NOMO-1 treated with DMSO at 0.1 percent for 48 hours (cell line): ENCODE data around the gene COL6A3.

Source experiments
- DNase-seq: peaks from one replicate; lab custom pipeline; 2025; ENCODE audit not compliant: unreplicated experiment; lab: John Stamatoyannopoulos, UW

COL6A3 gene

GRCh38 chr2:237444071-237444470 is 30.1 kb upstream of the COL6A3 start:
- DNase-seq: no peak

- no peak for DNase-seq
These were observed 27.8 kb upstream of the COL6A3 start for GRCh38 chr2:237441605-237442274.

GRCh38 chr2:237440819-237441281 is 26.9 kb upstream of the COL6A3 start:
- DNase-seq: no peak

GRCh38 chr2:237438080-237438940 is 24.3 kb upstream of the COL6A3 start:
- no peak for DNase-seq

GRCh38 chr2:237437566-237437965 is 23.6 kb upstream of the COL6A3 start:
- no peak for DNase-seq

- DNase-seq: no peak
These were observed 22.1 kb upstream of the COL6A3 start for GRCh38 chr2:237435844-237436587.

GRCh38 chr2:237434866-237435311 is 20.9 kb upstream of the COL6A3 start:
- no peak for DNase-seq

- no peak for DNase-seq
These were observed 20.1 kb upstream of the COL6A3 start for GRCh38 chr2:237433920-237434676.

GRCh38 chr2:237432484-237433092 is 18.6 kb upstream of the COL6A3 start:
- DNase-seq: no peak

- no peak for DNase-seq
These were observed 17.9 kb upstream of the COL6A3 start for GRCh38 chr2:237431837-237432236.

- DNase-seq: no peak
These were observed 17.4 kb upstream of the COL6A3 start for GRCh38 chr2:237431372-237431771.

GRCh38 chr2:237430861-237431260 is 16.9 kb upstream of the COL6A3 start:
- DNase-seq: no peak

GRCh38 chr2:237429753-237430152 is 15.8 kb upstream of the COL6A3 start:
- no peak for DNase-seq

- no peak for DNase-seq
These were observed 14.0 kb upstream of the COL6A3 start for GRCh38 chr2:237427769-237428506.

- DNase-seq: no peak
These were observed 12.6 kb upstream of the COL6A3 start for GRCh38 chr2:237426517-237426916.

- no peak for DNase-seq
These were observed 11.4 kb upstream of the COL6A3 start for GRCh38 chr2:237425320-237425719.

- no peak for DNase-seq
These were observed 10.6 kb upstream of the COL6A3 start for GRCh38 chr2:237424544-237424943.

GRCh38 chr2:237423891-237424290 is 9.9 kb upstream of the COL6A3 start:
- DNase-seq: no peak

GRCh38 chr2:237422309-237422708 is 8.3 kb upstream of the COL6A3 start:
- no peak for DNase-seq
